ENCODE results near the gene INPP5F.

DNA sequence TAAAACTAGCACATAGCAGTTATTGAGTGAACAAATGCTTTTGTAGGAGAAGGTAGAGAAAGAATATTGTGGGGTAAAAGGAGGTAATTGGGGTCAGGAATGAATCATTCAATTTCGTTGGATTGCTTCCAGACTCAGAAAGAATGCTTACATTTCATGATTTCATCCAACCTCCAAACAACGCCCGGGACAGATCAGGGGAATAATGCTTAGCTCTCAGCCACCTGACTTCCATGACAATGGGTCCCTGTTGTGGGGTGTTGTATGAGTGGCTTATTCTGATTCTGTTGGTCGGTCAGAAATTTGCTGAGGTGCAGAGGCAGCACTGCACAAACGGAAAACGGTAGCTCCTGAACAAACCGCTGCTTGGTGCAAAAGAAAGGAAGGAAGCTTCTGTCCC is 24.0 kb upstream of the INPP5F start:
- TF ChIP-seq, protein P1, sequence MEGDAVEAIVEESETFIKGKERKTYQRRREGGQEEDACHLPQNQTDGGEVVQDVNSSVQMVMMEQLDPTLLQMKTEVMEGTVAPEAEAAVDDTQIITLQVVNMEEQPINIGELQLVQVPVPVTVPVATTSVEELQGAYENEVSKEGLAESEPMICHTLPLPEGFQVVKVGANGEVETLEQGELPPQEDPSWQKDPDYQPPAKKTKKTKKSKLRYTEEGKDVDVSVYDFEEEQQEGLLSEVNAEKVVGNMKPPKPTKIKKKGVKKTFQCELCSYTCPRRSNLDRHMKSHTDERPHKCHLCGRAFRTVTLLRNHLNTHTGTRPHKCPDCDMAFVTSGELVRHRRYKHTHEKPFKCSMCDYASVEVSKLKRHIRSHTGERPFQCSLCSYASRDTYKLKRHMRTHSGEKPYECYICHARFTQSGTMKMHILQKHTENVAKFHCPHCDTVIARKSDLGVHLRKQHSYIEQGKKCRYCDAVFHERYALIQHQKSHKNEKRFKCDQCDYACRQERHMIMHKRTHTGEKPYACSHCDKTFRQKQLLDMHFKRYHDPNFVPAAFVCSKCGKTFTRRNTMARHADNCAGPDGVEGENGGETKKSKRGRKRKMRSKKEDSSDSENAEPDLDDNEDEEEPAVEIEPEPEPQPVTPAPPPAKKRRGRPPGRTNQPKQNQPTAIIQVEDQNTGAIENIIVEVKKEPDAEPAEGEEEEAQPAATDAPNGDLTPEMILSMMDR (IDR thresholded peaks at IDR 0.05), result no peak
- TF ChIP-seq POLR2A (IDR thresholded peaks at IDR 0.05), result no peak

Measured in adrenal gland (tissue), 5 donors.